Naive thymus-derived CD4-positive, alpha-beta T cell (primary cell): ENCODE results near the gene MRPS2. TPM values are rescaled to one million over a fixed set of nuclear protein-coding genes. Genes with fewer than 3 reads are reported as not detected.
"Not testable (repeated sequence)": the region's sequence is repeated elsewhere in the genome, so short reads cannot be mapped to it uniquely, and the experiment has no call there.

Experiments
- ATAC-seq: fragments of 150-1000 bp; cut with Tn5 transposase; 2 replicates; pipeline ENCODE4 v1.10.0; 2021; ENCODE audit warnings: mild to moderate bottlenecking, moderate library complexity
- CTCF ChIA-PET: fragments of 350-600 bp; sonication (Branson Sonifier 250); formaldehyde crosslinking; loops from one replicate; lab custom pipeline; 2021; ENCODE audit warnings: antibody characterized with exemption; lab: Charles Lee
- POLR2A ChIA-PET: fragments of 350-600 bp; sonication (Branson Sonifier 250); formaldehyde crosslinking; loops from one replicate; lab custom pipeline; 2021; ENCODE audit warnings: antibody characterized with exemption, inconsistent platforms; lab: Charles Lee
- DNase-seq, 9 donors: peaks; one replicate each; pipeline versions ENCODE4 v3.0.0 to v3.0.0-alpha.2; 2020 to 2022; ENCODE audit warnings: mixed read lengths in 1 of 9
- H3K27ac ChIP-seq: one replicate; pipeline ENCODE4 v1.7.0; 2013; ENCODE audit warnings: mild to moderate bottlenecking, low read depth, low read length, moderate library complexity
- H3K27me3 ChIP-seq, 2 donors: one replicate each; pipeline ENCODE4 v1.7.0; 2013; ENCODE audit warnings: low read length in 2 of 2, mild to moderate bottlenecking in 2 of 2, moderate library complexity in 2 of 2; ENCODE audit not compliant: control insufficient read depth in 2 of 2, insufficient read depth in 2 of 2
- H3K36me3 ChIP-seq, 3 experiments: 1 replicate in 2 of 3; 2 replicates in 1 of 3; pipeline ENCODE4 v1.7.0; 2013; ENCODE audit warnings: low read length in 3 of 3, mild to moderate bottlenecking in 3 of 3, moderate library complexity in 1 of 3; ENCODE audit not compliant: insufficient read depth in 3 of 3, control insufficient read depth in 2 of 3
- H3K4me1 ChIP-seq, 2 donors: one replicate each; pipeline ENCODE4 v1.7.0; 2013; ENCODE audit warnings: low read length in 2 of 2, mild to moderate bottlenecking in 2 of 2, moderate library complexity in 1 of 2; ENCODE audit not compliant: control insufficient read depth in 2 of 2, insufficient read depth in 2 of 2
- H3K4me3 ChIP-seq: 2 replicates; pipeline ENCODE4 v1.7.0; 2013; ENCODE audit warnings: mild to moderate bottlenecking, low read length
- H3K9me3 ChIP-seq, 3 experiments: 1 replicate in 2 of 3; 2 replicates in 1 of 3; pipeline ENCODE4 v1.7.0; 2013; ENCODE audit warnings: low read length in 3 of 3; ENCODE audit not compliant: control insufficient read depth in 2 of 3
- H3K27ac Mint-ChIP-seq, 9 donors: one replicate each; pipeline ENCODE4 v1.8.0; 2020 to 2022; ENCODE audit warnings: mixed read lengths in 9 of 9, mild to moderate bottlenecking in 8 of 9, moderate library complexity in 5 of 9, inconsistent platforms in 2 of 9
- H3K27me3 Mint-ChIP-seq, 5 donors: one replicate each; pipeline ENCODE4 v1.8.0; 2021 to 2022; ENCODE audit warnings: mixed read lengths in 5 of 5, mild to moderate bottlenecking in 1 of 5
- H3K36me3 Mint-ChIP-seq, 5 donors: one replicate each; pipeline ENCODE4 v1.8.0; 2020 to 2022; ENCODE audit warnings: mixed read lengths in 5 of 5, mild to moderate bottlenecking in 3 of 5, inconsistent platforms in 1 of 5
- H3K4me1 Mint-ChIP-seq, 7 donors: one replicate each; pipeline ENCODE4 v1.8.0; 2020 to 2022; ENCODE audit warnings: mixed read lengths in 7 of 7, mild to moderate bottlenecking in 3 of 7, inconsistent platforms in 1 of 7
- H3K4me3 Mint-ChIP-seq, 10 donors: one replicate each; pipeline ENCODE4 v1.8.0; 2020 to 2022; ENCODE audit warnings: mild to moderate bottlenecking in 10 of 10, mixed read lengths in 10 of 10, moderate library complexity in 6 of 10, inconsistent platforms in 2 of 10
- H3K9me3 Mint-ChIP-seq, 11 donors: one replicate each; pipeline ENCODE4 v1.8.0; 2020 to 2022; ENCODE audit warnings: mixed read lengths in 11 of 11, mild to moderate bottlenecking in 4 of 11, inconsistent platforms in 1 of 11, moderate library complexity in 1 of 11
- intact Hi-C, 2 donors: fragments of 100-400 bp; cut with micrococcal nuclease; formaldehyde crosslinking; loops; one replicate each; pipeline ENCODE4 v1.15.1; 2023
- polyA plus RNA-seq, 2 donors: library from polyadenylated mRNA; unstranded; fragments of 300-500 nt; fragmentation: Illumina TruSeq; gene quantifications; one replicate each; pipeline ENCODE4 v1.2.3, GENCODE V29; 2021
- total RNA-seq, 6 experiments: library from RNA in 5 of 6; stranded (reverse) in 5 of 6; gene quantifications; 1 replicate in 5 of 6; 2 replicates in 1 of 6; pipeline ENCODE4 v1.2.3 and lab custom pipeline; 2021 to 2026

The MRPS2 gene
- total and polyA plus RNA-seq, 7 experiments from 2014 or later: 19.4 to 66.1 (median 28.8) TPM

DNA sequence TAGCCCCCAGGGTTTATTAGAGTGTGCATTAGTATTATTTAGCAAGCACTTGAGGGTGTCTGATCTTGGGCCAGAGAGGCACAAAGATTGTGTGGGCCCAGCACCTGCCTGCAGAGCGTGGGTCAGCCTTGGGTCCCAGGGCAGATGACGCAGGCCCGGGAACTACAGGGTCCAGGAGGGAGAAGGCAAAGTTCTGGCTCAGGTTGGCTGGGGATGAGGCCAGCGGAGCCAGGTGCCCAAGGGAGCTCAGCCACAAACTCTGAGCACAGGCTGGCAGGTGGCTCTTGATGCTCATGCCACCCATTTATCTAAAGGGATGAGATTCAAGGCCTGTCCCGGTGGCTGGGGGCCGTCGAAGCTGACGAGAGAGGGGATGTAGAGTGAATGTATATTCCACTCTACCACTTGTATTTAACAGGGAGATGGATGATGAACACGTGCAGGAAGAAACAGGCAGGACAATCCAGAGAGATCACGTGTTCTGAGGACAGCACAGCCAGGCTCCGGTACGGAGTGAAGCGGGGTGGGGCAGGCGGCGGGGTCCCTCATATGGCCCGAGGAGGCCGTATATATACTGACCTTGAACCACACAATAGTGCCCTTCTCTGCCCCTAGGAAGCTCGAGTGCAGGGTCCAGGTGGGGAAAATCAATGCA, 44.6 kb downstream of the MRPS2 start:
- no peaks in the 10 kb centered on the region for H3K36me3 ChIP-seq
- Mint-ChIP-seq H3K27me3 (peaks cover 13 to 24% (median 18%) of the 10 kb centered on the region in 5 donors), H3K36me3 (no peaks in the 10 kb centered on the region), H3K27ac (no peak overlapping the region), H3K4me3 (no peak overlapping the region), H3K4me1 (no peaks in the 10 kb centered on the region), H3K9me3 (peaks cover 0 to 7% (median 0%) of the 10 kb centered on the region in 11 donors)
- ChIA-PET CTCF (no interaction called here), POLR2A (no interaction called here)
- H3K9me3 ChIP-seq: no peaks in the 10 kb centered on the region
- intact Hi-C loops: no loop called here
- H3K4me1 ChIP-seq: no peaks in the 10 kb centered on the region
- no peak overlapping the region for H3K4me3 ChIP-seq
- H3K27me3 ChIP-seq: no peaks in the 10 kb centered on the region
- ATAC-seq (no peak), DNase-seq (no peak)
- H3K27ac ChIP-seq: no peak overlapping the region

DNA sequence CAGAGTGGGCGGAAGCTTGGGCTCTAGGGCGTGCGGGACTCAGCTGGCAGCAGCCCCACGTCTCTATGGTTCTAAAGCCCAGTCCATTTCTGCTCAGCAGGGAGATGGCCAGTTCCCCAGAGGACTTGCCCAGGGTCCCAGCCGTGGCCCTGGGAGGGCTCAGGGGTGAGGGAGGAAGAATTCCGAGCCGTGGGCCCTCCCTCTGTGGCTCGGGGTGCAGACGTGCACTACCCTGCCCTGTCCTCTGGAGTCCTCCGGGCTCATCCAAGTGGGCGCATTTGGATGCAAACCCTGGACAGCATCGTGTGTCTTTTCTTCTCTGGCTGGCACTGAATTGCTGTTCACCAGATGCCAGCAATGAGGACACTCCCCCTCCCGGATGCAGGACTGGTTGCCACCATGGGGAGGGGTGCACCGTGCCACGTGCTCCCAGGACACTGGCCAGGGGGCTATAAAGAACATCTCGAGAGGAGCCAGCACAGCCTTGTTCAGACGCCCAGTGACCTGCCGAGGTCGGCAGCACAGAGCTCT, 45.2 kb downstream of the MRPS2 start, which contains the start of gene OBP2A:
TSS of gene OBP2A (plus strand) at position 481 of the 531 bp plus-strand sequence. CDS start 55 bp downstream, outside the sequence.
- H3K36me3 Mint-ChIP-seq, H3K4me3 ChIP-seq, H3K27ac ChIP-seq, H3K9me3 ChIP-seq, H3K4me1 ChIP-seq, H3K9me3 Mint-ChIP-seq, ATAC-seq, POLR2A ChIA-PET, CTCF ChIA-PET, H3K4me1 Mint-ChIP-seq, H3K27me3 ChIP-seq, H3K36me3 ChIP-seq, intact Hi-C loops, H3K27ac Mint-ChIP-seq, H3K4me3 Mint-ChIP-seq, DNase-seq: not testable (repeated sequence)
- peaks cover 11 to 20% (median 13%) of the 10 kb centered on the region in 5 donors for H3K27me3 Mint-ChIP-seq

DNA sequence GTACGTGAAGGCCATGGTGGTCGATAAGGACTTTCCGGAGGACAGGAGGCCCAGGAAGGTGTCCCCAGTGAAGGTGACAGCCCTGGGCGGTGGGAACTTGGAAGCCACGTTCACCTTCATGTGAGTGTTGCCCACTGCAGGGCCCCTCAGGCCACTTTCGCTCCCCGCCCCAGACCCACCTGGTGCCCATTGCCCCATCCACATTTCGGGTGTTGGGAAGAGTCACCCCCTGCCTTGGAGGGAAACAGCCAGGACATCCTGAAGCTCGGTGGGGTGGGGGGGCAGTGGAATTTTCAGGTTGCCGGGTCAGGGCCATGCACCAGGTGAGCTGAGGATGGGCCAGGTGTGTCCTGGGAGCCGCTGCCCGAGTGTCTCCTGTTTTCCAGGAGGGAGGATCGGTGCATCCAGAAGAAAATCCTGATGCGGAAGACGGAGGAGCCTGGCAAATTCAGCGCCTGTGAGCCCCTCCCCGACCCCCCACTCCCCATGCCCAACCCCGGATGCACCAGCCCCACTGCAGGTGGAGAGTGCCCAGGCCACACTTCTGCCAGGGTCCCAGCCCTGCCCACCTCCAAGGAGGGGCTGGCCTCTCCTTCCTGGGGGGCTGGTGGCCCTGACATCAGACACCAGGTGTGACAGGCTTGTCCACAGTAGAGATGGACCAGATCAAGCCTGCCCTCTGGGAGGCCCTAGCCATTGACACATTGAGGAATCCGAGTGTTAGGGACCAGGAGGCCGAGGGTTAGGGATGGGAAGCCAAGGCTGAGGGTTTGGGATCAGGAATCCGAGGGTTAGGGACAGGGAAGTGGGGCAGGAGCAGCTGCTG, 46.5 kb downstream of the MRPS2 start:
- H3K27ac Mint-ChIP-seq, POLR2A ChIA-PET, intact Hi-C loops: not testable (repeated sequence)

DNA sequence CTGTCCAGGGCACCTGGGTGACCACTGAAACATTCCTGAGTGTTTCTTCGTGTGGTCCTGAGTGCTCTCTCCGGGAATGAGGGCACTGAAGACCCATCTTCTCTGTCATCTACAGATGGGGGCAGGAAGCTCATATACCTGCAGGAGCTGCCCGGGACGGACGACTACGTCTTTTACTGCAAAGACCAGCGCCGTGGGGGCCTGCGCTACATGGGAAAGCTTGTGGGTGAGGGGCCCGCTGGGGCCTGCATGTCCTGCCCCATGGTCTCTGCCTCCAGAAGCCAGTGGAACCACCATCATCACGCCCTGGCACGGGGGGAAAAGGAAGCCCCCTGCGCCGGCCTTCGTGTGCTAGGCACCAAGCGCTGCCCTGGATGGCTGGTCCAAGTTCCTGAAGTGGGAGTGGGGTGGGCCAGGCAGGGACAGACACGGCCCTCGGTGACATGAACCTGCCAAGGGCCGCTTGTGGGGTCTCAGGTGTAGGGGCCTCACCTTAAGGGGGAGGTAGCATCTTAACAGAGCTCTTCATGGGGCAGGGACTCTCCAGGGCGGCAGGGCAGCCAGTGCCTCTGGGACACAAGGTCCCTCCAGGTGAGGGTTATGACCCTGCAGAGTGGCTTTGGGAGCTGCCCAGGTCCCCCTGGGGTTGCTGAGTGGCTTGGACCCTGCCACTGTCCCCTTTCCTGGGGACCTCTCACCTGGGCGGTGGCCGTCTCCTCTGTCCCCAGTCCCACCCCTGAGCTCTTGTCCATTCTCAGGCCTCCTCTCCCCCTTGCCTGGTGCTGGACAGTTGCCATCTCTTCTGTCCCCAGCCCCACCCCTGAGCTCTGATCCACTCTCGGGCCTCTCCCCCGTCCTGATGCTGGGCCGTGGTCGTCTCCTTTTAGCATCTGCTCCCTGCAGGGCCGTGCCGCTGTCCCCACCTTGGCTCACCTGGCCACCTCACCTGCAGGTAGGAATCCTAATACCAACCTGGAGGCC, 47.6 kb downstream of the MRPS2 start:
- Histone ChIP-seq H3K27me3 (no peaks in the 10 kb centered on the region), H3K4me1 (no peaks in the 10 kb centered on the region), H3K36me3 (no peaks in the 10 kb centered on the region), H3K9me3 (no peaks in the 10 kb centered on the region), H3K27ac (no peak overlapping the region), H3K4me3 (no peak overlapping the region)
- Mint-ChIP-seq H3K27ac (no peak overlapping the region), H3K36me3 (no peaks in the 10 kb centered on the region), H3K9me3 (peaks cover 0 to 5% (median 0%) of the 10 kb centered on the region in 11 donors), H3K27me3 (peaks cover 6 to 13% (median 10%) of the 10 kb centered on the region in 5 donors), H3K4me3 (no peak overlapping the region), H3K4me1 (peaks cover 0 to 2% (median 0%) of the 10 kb centered on the region in 7 donors)
- ChIA-PET POLR2A (no interaction called here), CTCF (no interaction called here)
- DNase-seq (no peak), ATAC-seq (no peak)
- intact Hi-C loops: no loop called here

More for the DNA sequence above, 46.5 kb downstream of the MRPS2 start:
- H3K27me3 ChIP-seq, H3K36me3 Mint-ChIP-seq, H3K27ac ChIP-seq, CTCF ChIA-PET, H3K4me1 ChIP-seq, H3K4me3 ChIP-seq, H3K9me3 ChIP-seq, H3K9me3 Mint-ChIP-seq, H3K4me1 Mint-ChIP-seq, ATAC-seq, H3K36me3 ChIP-seq, H3K4me3 Mint-ChIP-seq, DNase-seq: not testable (repeated sequence)
- H3K27me3 Mint-ChIP-seq: peaks cover 11 to 19% (median 13%) of the 10 kb centered on the region in 5 donors

DNA sequence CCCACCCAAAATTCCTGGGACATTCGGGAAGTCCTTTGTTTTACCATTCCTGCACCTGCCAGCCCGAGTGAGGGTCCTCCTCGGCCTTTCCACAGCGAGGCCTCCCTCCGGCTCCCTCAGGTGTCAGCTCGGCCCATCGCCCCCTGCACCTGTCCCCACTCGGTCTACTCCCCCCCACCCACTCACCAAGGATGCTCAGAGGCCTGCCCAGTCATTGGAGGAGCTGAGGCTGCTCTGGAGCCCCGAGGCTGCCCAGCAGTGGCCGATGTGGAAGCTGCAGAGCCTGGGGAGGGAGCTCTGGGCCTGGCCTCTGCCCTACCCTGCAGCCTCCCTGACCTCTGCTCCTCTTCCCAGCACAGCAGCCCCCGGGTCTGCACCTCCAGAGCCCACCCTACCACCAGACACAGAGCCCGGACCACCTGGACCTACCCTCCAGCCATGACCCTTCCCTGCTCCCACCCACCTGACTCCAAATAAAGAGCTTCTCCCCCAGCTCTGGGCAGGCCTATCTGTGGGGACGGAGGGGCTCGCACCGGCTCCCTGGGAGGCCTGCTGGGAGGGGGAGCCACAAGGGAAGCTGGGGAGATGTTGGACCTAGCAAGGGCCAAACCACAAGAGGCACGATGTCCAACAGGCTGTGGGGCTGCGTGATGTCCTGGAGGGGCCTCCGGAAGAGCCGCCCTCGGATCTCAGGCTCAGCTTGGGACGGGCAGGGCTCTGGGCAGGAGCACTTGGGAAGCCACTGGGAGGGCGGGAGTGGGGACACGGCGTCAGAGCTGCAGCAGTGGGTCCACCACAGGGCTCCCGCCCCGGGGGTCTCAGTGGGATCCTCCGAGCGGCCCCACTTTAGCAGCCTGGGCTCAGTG, 49.2 kb downstream of the MRPS2 start:
- H3K36me3 Mint-ChIP-seq, intact Hi-C loops, POLR2A ChIA-PET, H3K4me3 Mint-ChIP-seq, H3K27me3 ChIP-seq, H3K9me3 ChIP-seq, H3K27ac Mint-ChIP-seq, H3K27me3 Mint-ChIP-seq, H3K9me3 Mint-ChIP-seq, H3K4me1 Mint-ChIP-seq, H3K4me1 ChIP-seq, ATAC-seq, H3K27ac ChIP-seq, H3K4me3 ChIP-seq, H3K36me3 ChIP-seq, DNase-seq: not testable (repeated sequence)
- CTCF ChIA-PET: interaction anchor here (0.6 kb wide), 1 partner anchor 56 kb away, joined by 3 read pairs; no protein-coding TSS in a partner anchor
